ENCODE data around the gene ADAMTS15.

GRCh38 chr11:130469181-130469580 is 20.7 kb downstream of the ADAMTS15 start:
- TF ChIP-seq CTCF (IDR thresholded peaks at IDR 0.05) = no peak
- no peak for TF ChIP-seq POLR2A (IDR thresholded peaks at IDR 0.05)
